DND-41 (cell line): Measurements from ENCODE around the gene CDC45.

Source experiments
- EZH2 ChIP-seq: IDR thresholded peaks from 3 replicates; pipeline ENCODE4 v1.6.1; 2012; ENCODE audit warnings: borderline replicate concordance, low read depth, mild to moderate bottlenecking, moderate library complexity, low read length, inconsistent platforms; ENCODE audit not compliant: severe bottlenecking
- TF ChIP-seq, protein P1 (sequence below): IDR thresholded peaks from 2 replicates; pipeline ENCODE4 v1.5.1; 2012; ENCODE audit warnings: borderline replicate concordance, low read length, moderate library complexity, mild to moderate bottlenecking; ENCODE audit not compliant: poor library complexity, severe bottlenecking; ENCODE audit errors: extremely low read depth

DNA sequence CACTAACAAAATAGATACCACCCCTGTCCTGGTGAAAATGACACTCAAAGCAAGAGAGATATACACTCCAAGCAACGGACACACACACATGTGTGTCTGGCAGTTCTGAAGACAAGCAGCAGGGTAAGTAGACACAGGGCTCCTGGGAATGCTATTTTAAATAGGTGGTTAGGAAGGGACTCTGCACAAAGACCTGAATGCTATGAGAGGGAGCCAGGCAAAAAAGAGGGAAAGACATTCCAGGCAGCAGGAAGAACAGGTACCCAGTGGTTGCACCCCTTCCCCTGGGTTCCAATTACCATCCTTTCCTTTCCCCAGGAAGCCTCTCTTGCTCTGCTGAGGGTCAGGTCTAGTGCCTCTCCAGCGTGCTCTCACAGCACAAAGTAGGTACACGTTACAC is 3.7 kb upstream of the CDC45 start:
- TF ChIP-seq, protein P1, sequence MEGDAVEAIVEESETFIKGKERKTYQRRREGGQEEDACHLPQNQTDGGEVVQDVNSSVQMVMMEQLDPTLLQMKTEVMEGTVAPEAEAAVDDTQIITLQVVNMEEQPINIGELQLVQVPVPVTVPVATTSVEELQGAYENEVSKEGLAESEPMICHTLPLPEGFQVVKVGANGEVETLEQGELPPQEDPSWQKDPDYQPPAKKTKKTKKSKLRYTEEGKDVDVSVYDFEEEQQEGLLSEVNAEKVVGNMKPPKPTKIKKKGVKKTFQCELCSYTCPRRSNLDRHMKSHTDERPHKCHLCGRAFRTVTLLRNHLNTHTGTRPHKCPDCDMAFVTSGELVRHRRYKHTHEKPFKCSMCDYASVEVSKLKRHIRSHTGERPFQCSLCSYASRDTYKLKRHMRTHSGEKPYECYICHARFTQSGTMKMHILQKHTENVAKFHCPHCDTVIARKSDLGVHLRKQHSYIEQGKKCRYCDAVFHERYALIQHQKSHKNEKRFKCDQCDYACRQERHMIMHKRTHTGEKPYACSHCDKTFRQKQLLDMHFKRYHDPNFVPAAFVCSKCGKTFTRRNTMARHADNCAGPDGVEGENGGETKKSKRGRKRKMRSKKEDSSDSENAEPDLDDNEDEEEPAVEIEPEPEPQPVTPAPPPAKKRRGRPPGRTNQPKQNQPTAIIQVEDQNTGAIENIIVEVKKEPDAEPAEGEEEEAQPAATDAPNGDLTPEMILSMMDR: no peak
- no peak for TF ChIP-seq EZH2
